SK-N-SH (cell line): Measurements from ENCODE around the gene TMEM170B.

Experiments used
- CTCF ChIP-seq: fragments of 200-600 bp; sonication (generic); IDR thresholded peaks from 2 replicates; pipeline ENCODE4 v1.6.1; 2017; ENCODE audit warnings: antibody characterized with exemption, mild to moderate bottlenecking, moderate library complexity
- FOXM1 ChIP-seq: IDR thresholded peaks from 2 replicates; pipeline ENCODE4 v1.4.0; 2012; ENCODE audit warnings: low read depth, mild to moderate bottlenecking
- GABPA ChIP-seq: IDR thresholded peaks from 2 replicates; pipeline ENCODE4 v1.4.0; 2012; ENCODE audit warnings: low read depth, mild to moderate bottlenecking
- MAX ChIP-seq: IDR thresholded peaks from 2 replicates; pipeline ENCODE4 v1.4.0; 2012; ENCODE audit warnings: low read depth
- POLR2AphosphoS5 ChIP-seq: IDR thresholded peaks from 2 replicates; pipeline ENCODE4 v1.6.1; 2012; ENCODE audit warnings: low read depth, low read length
- RAD21 ChIP-seq: IDR thresholded peaks from 2 replicates; pipeline ENCODE4 v1.6.1; 2012; ENCODE audit warnings: mild to moderate bottlenecking, low read length
- TAF1 ChIP-seq: IDR thresholded peaks from 2 replicates; pipeline ENCODE4 v1.6.1; 2012; ENCODE audit warnings: low read depth, mild to moderate bottlenecking, low read length, moderate library complexity, borderline replicate concordance
- TEAD4 ChIP-seq: IDR thresholded peaks from 2 replicates; pipeline ENCODE4 v1.4.0; 2012; ENCODE audit warnings: mild to moderate bottlenecking, borderline replicate concordance; ENCODE audit not compliant: insufficient read depth

GRCh38 chr6:11607383-11607782 lies 69.8 kb downstream of the TMEM170B start:
- TF ChIP-seq RAD21 (no peak), TEAD4 (no peak), TAF1 (no peak), CTCF (no peak), MAX (no peak), GABPA (no peak), FOXM1 (no peak), POLR2AphosphoS5 (no peak)
